ENCODE data around the gene KCNMA1. TPM values are rescaled to one million over a fixed set of nuclear protein-coding genes. Genes with fewer than 3 reads are reported as not detected.

The KCNMA1 gene
- total and polyA plus RNA-seq, 2 donors (not counting 1 experiment from before 2014, with no cell fraction given), result 0.82 to 3.1 TPM

DNA sequence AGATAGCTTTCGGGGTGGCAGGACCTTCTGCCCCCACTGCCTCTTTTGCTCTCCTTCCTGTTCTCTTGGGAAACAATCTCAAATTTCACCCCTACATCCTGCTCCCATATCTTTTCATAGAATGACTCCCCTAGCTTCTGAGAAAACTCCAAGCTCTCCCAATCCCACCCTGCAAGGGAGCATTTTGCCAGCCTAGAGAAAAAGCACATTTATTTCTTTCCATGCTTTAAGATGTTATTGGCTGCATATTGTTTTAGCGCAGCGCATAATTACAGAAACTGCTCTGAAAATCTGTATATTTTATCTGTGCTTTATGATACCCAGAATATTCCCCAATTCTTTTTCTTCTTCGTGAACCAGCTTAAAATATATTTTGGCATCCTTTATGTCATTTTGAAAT lies 601.3 kb downstream of the KCNMA1 start:
- ChIA-PET CTCF (no interaction called here), POLR2A (no interaction called here)
- intact Hi-C loops (cut with micrococcal nuclease), result no loop called here
- Histone ChIP-seq H3K4me2 (replicated peaks; ENCODE audit: low read depth, low read length, poor library complexity, severe bottlenecking) (no peak overlapping the region), H4K20me1 (ENCODE audit: control insufficient read depth, insufficient read depth, low read length, poor library complexity, severe bottlenecking) (no peaks in the 10 kb centered on the region), H3K9ac (ENCODE audit: low read length) (no peak overlapping the region), H2AFZ (ENCODE audit: insufficient read depth, low read depth, low read length, poor library complexity, severe bottlenecking) (no peak overlapping the region), H3K4me3 (ENCODE audit: control extremely low read depth in 1 of 5, extremely low read depth in 1 of 5, insufficient read depth in 1 of 5, low read depth in 2 of 5, low read length in 4 of 5) (no peak overlapping the region), H3K9me3 (ENCODE audit: control extremely low read depth in 1 of 3, control insufficient read depth in 2 of 3, insufficient read depth in 1 of 3, low read length in 2 of 3) (no peaks in the 10 kb centered on the region), H3K4me1 (ENCODE audit: control insufficient read depth in 2 of 2, insufficient read depth in 2 of 2, low read length in 2 of 2) (no peaks in the 10 kb centered on the region), H3K79me2 (ENCODE audit: control insufficient read depth, insufficient read depth, low read length) (no peaks in the 10 kb centered on the region), H3K36me3 (replicated peaks in 1 of 2; ENCODE audit: control extremely low read depth in 1 of 2, control insufficient read depth in 1 of 2, extremely low read depth in 1 of 2, insufficient read depth in 2 of 2, low read length in 1 of 2) (no peaks in the 10 kb centered on the region), H3K27me3 (replicated peaks in 1 of 4; ENCODE audit: control extremely low read depth in 1 of 4, control insufficient read depth in 3 of 4, insufficient read depth in 4 of 4, low read length in 3 of 4) (no peaks in the 10 kb centered on the region), H3K27ac (ENCODE audit: low read length in 2 of 2) (no peak overlapping the region)
- Mint-ChIP-seq H3K4me1 (peaks cover 2% of the 10 kb centered on the region), H3K27ac (no peak overlapping the region), H3K27me3 (no peaks in the 10 kb centered on the region), H3K4me3 (no peak overlapping the region), H3K9me3 (ENCODE audit: insufficient read depth) (no peaks in the 10 kb centered on the region)
- 100% methylated on average over 1 of the region's 4 CpGs for WGBS (ENCODE audit: insufficient coverage)
- no peak for ATAC-seq (ENCODE audit: low read depth)
- no peak for TF ChIP-seq EZH2 (IDR thresholded peaks at IDR 0.05; ENCODE audit: borderline replicate concordance, insufficient read depth, low read depth, low read length, poor library complexity, severe bottlenecking)
- TF ChIP-seq, protein P1, sequence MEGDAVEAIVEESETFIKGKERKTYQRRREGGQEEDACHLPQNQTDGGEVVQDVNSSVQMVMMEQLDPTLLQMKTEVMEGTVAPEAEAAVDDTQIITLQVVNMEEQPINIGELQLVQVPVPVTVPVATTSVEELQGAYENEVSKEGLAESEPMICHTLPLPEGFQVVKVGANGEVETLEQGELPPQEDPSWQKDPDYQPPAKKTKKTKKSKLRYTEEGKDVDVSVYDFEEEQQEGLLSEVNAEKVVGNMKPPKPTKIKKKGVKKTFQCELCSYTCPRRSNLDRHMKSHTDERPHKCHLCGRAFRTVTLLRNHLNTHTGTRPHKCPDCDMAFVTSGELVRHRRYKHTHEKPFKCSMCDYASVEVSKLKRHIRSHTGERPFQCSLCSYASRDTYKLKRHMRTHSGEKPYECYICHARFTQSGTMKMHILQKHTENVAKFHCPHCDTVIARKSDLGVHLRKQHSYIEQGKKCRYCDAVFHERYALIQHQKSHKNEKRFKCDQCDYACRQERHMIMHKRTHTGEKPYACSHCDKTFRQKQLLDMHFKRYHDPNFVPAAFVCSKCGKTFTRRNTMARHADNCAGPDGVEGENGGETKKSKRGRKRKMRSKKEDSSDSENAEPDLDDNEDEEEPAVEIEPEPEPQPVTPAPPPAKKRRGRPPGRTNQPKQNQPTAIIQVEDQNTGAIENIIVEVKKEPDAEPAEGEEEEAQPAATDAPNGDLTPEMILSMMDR (IDR thresholded peaks at IDR 0.05), result no peak
- no peak for DNase-seq

DNA sequence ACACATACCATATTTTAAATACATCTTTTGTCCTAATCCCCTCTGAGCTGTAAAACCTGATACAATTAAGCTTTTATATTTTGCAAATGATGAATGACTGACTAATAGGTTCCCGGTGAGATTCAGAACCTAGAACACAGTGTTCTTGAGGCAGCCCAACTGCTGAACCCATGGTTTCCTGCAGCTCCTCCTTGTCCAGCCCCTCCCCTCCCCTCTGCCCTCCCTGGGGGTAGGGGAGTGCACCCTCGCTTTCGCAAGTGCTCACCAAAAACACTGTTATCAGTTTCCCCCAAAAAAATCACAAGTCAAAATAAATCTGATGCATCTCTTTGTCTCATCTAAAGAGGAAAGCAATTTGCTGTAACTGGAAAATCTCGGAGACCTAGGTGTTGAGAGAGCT lies 602.8 kb downstream of the KCNMA1 start:
- ATAC-seq (ENCODE audit: low read depth) (no peak), DNase-seq (no peak)
- Mint-ChIP-seq H3K4me1 (peaks cover 3% of the 10 kb centered on the region), H3K9me3 (ENCODE audit: insufficient read depth) (no peaks in the 10 kb centered on the region), H3K4me3 (no peak overlapping the region), H3K27me3 (no peaks in the 10 kb centered on the region), H3K27ac (no peak overlapping the region)
- TF ChIP-seq EZH2 (IDR thresholded peaks at IDR 0.05; ENCODE audit: borderline replicate concordance, insufficient read depth, low read depth, low read length, poor library complexity, severe bottlenecking), result no peak
- TF ChIP-seq, protein P1 (IDR thresholded peaks at IDR 0.05), result no peak
- Histone ChIP-seq H3K9ac (ENCODE audit: low read length) (no peak overlapping the region), H3K9me3 (ENCODE audit: control extremely low read depth in 1 of 3, control insufficient read depth in 2 of 3, insufficient read depth in 1 of 3, low read length in 2 of 3) (no peaks in the 10 kb centered on the region), H4K20me1 (ENCODE audit: control insufficient read depth, insufficient read depth, low read length, poor library complexity, severe bottlenecking) (no peaks in the 10 kb centered on the region), H3K27me3 (replicated peaks in 1 of 4; ENCODE audit: control extremely low read depth in 1 of 4, control insufficient read depth in 3 of 4, insufficient read depth in 4 of 4, low read length in 3 of 4) (no peaks in the 10 kb centered on the region), H3K4me1 (ENCODE audit: control insufficient read depth in 2 of 2, insufficient read depth in 2 of 2, low read length in 2 of 2) (peaks cover 0 to 8% of the 10 kb centered on the region in 2 donors), H3K79me2 (ENCODE audit: control insufficient read depth, insufficient read depth, low read length) (no peaks in the 10 kb centered on the region), H3K27ac (ENCODE audit: low read length in 2 of 2) (no peak overlapping the region), H3K4me3 (ENCODE audit: control extremely low read depth in 1 of 5, extremely low read depth in 1 of 5, insufficient read depth in 1 of 5, low read depth in 2 of 5, low read length in 4 of 5) (no peak overlapping the region), H2AFZ (ENCODE audit: insufficient read depth, low read depth, low read length, poor library complexity, severe bottlenecking) (no peak overlapping the region), H3K36me3 (replicated peaks in 1 of 2; ENCODE audit: control extremely low read depth in 1 of 2, control insufficient read depth in 1 of 2, extremely low read depth in 1 of 2, insufficient read depth in 2 of 2, low read length in 1 of 2) (no peaks in the 10 kb centered on the region), H3K4me2 (replicated peaks; ENCODE audit: low read depth, low read length, poor library complexity, severe bottlenecking) (no peak overlapping the region)
- WGBS (ENCODE audit: insufficient coverage), result no CpG with 5 or more reads among the region's 4 CpGs
- POLR2A ChIA-PET, result no interaction called here
- intact Hi-C loops (cut with micrococcal nuclease), result no loop called here
- CTCF ChIA-PET, result interaction anchor here (0.7 kb wide), 1 partner anchor 435 kb away, joined by 3 read pairs; no protein-coding TSS in a partner anchor

Measured in B cell (primary cell).